WTC11 (cell line): Measurements from ENCODE around the gene FBXO31. TPM values are rescaled to one million over a fixed set of nuclear protein-coding genes. Genes with fewer than 3 reads are reported as not detected.

Experiments
- ATAC-seq: fragments of 200-7000 bp; cut with Tn5 transposase; 2 replicates; pipeline ENCODE4 v1.10.0; 2021; ENCODE audit warnings: mild to moderate bottlenecking, moderate library complexity
- CTCF ChIA-PET: fragments of 300-600 bp; sonication (Branson Sonifier 250); formaldehyde crosslinking; loops from one replicate; lab custom pipeline; 2021; ENCODE audit warnings: antibody characterized with exemption; lab: Charles Lee
- POLR2A ChIA-PET: fragments of 350-600 bp; sonication (Branson Sonifier 250); formaldehyde crosslinking; loops from one replicate; lab custom pipeline; 2021; ENCODE audit warnings: antibody characterized with exemption; lab: Charles Lee
- DNase-seq: peaks from one replicate; pipeline ENCODE4 v3.0.0; 2021; ENCODE audit warnings: low spot score
- H3K27ac Mint-ChIP-seq: 2 replicates; pipeline ENCODE4 v1.8.0; 2021; ENCODE audit warnings: mixed read lengths
- H3K27me3 Mint-ChIP-seq: 2 replicates; pipeline ENCODE4 v1.8.0; 2021; ENCODE audit warnings: low read depth, mild to moderate bottlenecking, moderate library complexity, mixed read lengths
- H3K36me3 Mint-ChIP-seq: 2 replicates; pipeline ENCODE4 v1.8.0; 2021; ENCODE audit warnings: mixed read lengths
- H3K4me1 Mint-ChIP-seq: 2 replicates; pipeline ENCODE4 v1.8.0; 2022; ENCODE audit warnings: mixed read lengths
- H3K4me3 Mint-ChIP-seq: 2 replicates; pipeline ENCODE4 v1.8.0; 2021; ENCODE audit warnings: mild to moderate bottlenecking, moderate library complexity, mixed read lengths
- H3K9me3 Mint-ChIP-seq: 2 replicates; pipeline ENCODE4 v1.8.0; 2021; ENCODE audit warnings: mixed read lengths
- AR ChIP-seq: fragments of 250-450 bp; sonication (Bioruptor Pico); IDR thresholded peaks from 2 replicates; pipeline ENCODE4 v1.9.0; 2021; ENCODE audit warnings: mild to moderate bottlenecking
- ATF1 ChIP-seq: sonication (generic); formaldehyde crosslinking; IDR thresholded peaks from 2 replicates; pipeline ENCODE4 v1.8.1; 2023; ENCODE audit warnings: mild to moderate bottlenecking, moderate library complexity, missing genetic modification reagents
- ATF2 ChIP-seq: sonication (generic); formaldehyde crosslinking; IDR thresholded peaks from 2 replicates; pipeline ENCODE4 v1.8.1; 2022; ENCODE audit warnings: low read depth, missing genetic modification reagents, borderline replicate concordance
- CREB1 ChIP-seq: sonication (generic); formaldehyde crosslinking; IDR thresholded peaks from 2 replicates; pipeline ENCODE4 v1.8.0; 2023; ENCODE audit warnings: mild to moderate bottlenecking, missing genetic modification reagents
- EMX1 ChIP-seq: fragments of 250-450 bp; sonication (Bioruptor Pico); IDR thresholded peaks from 2 replicates; pipeline ENCODE4 v1.8.0; 2021; ENCODE audit warnings: mild to moderate bottlenecking
- ESRRA ChIP-seq: sonication (generic); formaldehyde crosslinking; IDR thresholded peaks from 2 replicates; pipeline ENCODE4 v1.8.1; 2022; ENCODE audit warnings: mild to moderate bottlenecking, missing genetic modification reagents, borderline replicate concordance
- GABPB1 ChIP-seq: sonication (generic); formaldehyde crosslinking; IDR thresholded peaks from 2 replicates; pipeline ENCODE4 v1.8.1; 2023; ENCODE audit warnings: mild to moderate bottlenecking, missing genetic modification reagents
- KAT7 ChIP-seq: sonication (generic); formaldehyde crosslinking; IDR thresholded peaks from 2 replicates; pipeline ENCODE4 v1.8.1; 2023; ENCODE audit warnings: missing genetic modification reagents, mild to moderate bottlenecking, borderline replicate concordance
- MYBL2 ChIP-seq: sonication (generic); formaldehyde crosslinking; IDR thresholded peaks from 2 replicates; pipeline ENCODE4 v1.8.1; 2023; ENCODE audit warnings: mild to moderate bottlenecking, moderate library complexity, missing genetic modification reagents
- NR3C1 ChIP-seq: sonication (generic); formaldehyde crosslinking; conservative IDR thresholded peaks from 2 replicates; pipeline ENCODE4 v1.8.1; 2023; ENCODE audit warnings: low read depth, mild to moderate bottlenecking, missing genetic modification reagents
- SOX15 ChIP-seq: fragments of 250-450 bp; sonication (Bioruptor Pico); IDR thresholded peaks from 2 replicates; pipeline ENCODE4 v1.9.0; 2021; ENCODE audit warnings: mild to moderate bottlenecking
- TCF7 ChIP-seq: sonication (generic); formaldehyde crosslinking; IDR thresholded peaks from 2 replicates; pipeline ENCODE4 v1.8.0; 2022; ENCODE audit warnings: mild to moderate bottlenecking, low read depth, missing genetic modification reagents, moderate library complexity
- ZNF121 ChIP-seq: sonication (generic); formaldehyde crosslinking; IDR thresholded peaks from 2 replicates; pipeline ENCODE4 v1.8.0; 2023; ENCODE audit warnings: missing genetic modification reagents
- ZNF232 ChIP-seq: sonication (generic); formaldehyde crosslinking; IDR thresholded peaks from 2 replicates; pipeline ENCODE4 v1.8.0; 2022; ENCODE audit warnings: mild to moderate bottlenecking, missing genetic modification reagents
- ZNF671 ChIP-seq: fragments of 250-450 bp; sonication (Bioruptor Pico); IDR thresholded peaks from 2 replicates; pipeline ENCODE4 v1.8.0; 2021; ENCODE audit warnings: mild to moderate bottlenecking
- total RNA-seq: library from RNA; stranded (reverse); gene quantifications from 3 replicates; pipeline ENCODE4 v1.2.3, GENCODE V29; 2021
- TF ChIP-seq, protein P1 (sequence below): sonication (generic); formaldehyde crosslinking; IDR thresholded peaks from 2 replicates; pipeline ENCODE4 v1.8.0; 2022; ENCODE audit warnings: mild to moderate bottlenecking, missing genetic modification reagents
- TF ChIP-seq, protein P2 (sequence below): fragments of 250-450 bp; sonication (Bioruptor Pico); IDR thresholded peaks from 2 replicates; pipeline ENCODE4 v1.9.0; 2021; ENCODE audit warnings: mild to moderate bottlenecking, borderline replicate concordance
- TF ChIP-seq, protein P3 (sequence below): sonication (generic); formaldehyde crosslinking; IDR thresholded peaks from 2 replicates; pipeline ENCODE4 v1.8.1; 2022; ENCODE audit warnings: low read depth, mild to moderate bottlenecking, moderate library complexity, missing genetic modification reagents, borderline replicate concordance

FBXO31 gene
- total RNA-seq, 1 experiment from 2014 or later: 22.6 TPM

DNA sequence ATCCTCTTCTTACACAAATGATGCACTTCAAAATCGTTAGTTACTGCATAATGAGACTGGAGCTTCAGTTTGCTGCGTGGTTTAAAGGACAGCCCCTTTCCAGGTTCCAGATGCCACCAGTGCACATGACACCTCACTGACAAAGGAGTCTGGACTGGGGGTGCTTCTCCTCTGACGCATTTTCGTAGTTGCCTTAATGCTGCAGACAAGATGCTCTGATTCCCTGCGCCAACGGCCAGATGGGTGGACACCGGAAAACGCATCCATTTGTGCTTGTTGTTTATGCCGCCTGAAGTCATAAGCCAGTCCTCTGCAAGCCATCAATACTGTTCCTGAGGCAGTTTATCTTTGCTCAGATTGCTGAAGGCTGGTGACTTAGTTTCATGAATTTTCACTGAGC is 16.0 kb downstream of the FBXO31 start:
- H3K27me3 Mint-ChIP-seq: no peaks in the 10 kb centered on the region
- H3K9me3 Mint-ChIP-seq: no peaks in the 10 kb centered on the region
- ATAC-seq (no peak), DNase-seq (no peak)
- no peak overlapping the region for H3K27ac Mint-ChIP-seq
- ChIA-PET POLR2A (no interaction called here), CTCF (interaction anchor here (0.6 kb wide), 1 partner anchor 10 kb away, joined by 5 read pairs; no protein-coding TSS in a partner anchor)
- TF ChIP-seq ESRRA (CRISPR knock-in tag) (no peak), CREB1 (CRISPR knock-in tag) (no peak), ZNF671 (CRISPR knock-in tag) (no peak), ZNF232 (no peak), AR (CRISPR knock-in tag) (no peak), TCF7 (CRISPR knock-in tag) (no peak), SOX15 (CRISPR knock-in tag) (no peak), GABPB1 (CRISPR knock-in tag) (no peak), KAT7 (CRISPR knock-in tag) (no peak), ATF2 (CRISPR knock-in tag) (no peak)
- TF ChIP-seq, protein P1, sequence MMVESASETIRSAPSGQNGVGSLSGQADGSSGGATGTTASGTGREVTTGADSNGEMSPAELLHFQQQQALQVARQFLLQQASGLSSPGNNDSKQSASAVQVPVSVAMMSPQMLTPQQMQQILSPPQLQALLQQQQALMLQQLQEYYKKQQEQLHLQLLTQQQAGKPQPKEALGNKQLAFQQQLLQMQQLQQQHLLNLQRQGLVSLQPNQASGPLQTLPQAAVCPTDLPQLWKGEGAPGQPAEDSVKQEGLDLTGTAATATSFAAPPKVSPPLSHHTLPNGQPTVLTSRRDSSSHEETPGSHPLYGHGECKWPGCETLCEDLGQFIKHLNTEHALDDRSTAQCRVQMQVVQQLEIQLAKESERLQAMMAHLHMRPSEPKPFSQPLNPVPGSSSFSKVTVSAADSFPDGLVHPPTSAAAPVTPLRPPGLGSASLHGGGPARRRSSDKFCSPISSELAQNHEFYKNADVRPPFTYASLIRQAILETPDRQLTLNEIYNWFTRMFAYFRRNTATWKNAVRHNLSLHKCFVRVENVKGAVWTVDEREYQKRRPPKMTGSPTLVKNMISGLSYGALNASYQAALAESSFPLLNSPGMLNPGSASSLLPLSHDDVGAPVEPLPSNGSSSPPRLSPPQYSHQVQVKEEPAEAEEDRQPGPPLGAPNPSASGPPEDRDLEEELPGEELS: no peak
- no peak overlapping the region for H3K4me3 Mint-ChIP-seq
- peaks cover 29% of the 10 kb centered on the region for H3K4me1 Mint-ChIP-seq
- H3K36me3 Mint-ChIP-seq: no peaks in the 10 kb centered on the region

DNA sequence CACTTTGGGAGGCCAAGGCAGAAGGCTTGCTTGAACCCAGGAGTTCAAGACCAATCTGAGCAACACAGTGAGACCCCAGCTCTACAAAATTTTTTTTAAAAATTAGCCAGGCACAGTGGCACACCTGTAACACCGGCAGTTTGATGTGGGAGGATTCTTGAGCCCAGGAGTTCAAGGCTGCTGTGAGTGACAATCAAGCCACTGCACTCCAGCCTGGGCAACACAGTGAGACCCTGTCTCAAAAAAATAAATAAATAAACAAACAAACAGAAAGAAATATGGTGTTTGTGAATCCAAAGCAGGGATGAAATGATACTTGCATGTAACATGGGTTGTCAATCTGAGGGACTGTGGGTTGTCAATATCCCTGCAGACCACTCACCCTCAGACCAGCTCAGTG is 16.6 kb downstream of the FBXO31 start:
- Mint-ChIP-seq H3K36me3 (no peaks in the 10 kb centered on the region), H3K9me3 (no peaks in the 10 kb centered on the region), H3K27me3 (no peaks in the 10 kb centered on the region), H3K27ac (no peak overlapping the region), H3K4me3 (no peak overlapping the region), H3K4me1 (peaks cover 29% of the 10 kb centered on the region)
- ChIA-PET CTCF (no interaction called here), POLR2A (no interaction called here)
- no peak for DNase-seq
- no peak for ATAC-seq
- no peak for TF ChIP-seq ATF1 (CRISPR knock-in tag)
- TF ChIP-seq ZNF121 (CRISPR knock-in tag): peak; percentile 53; the same call in 1 of the 2 replicates
- TF ChIP-seq, protein P2, sequence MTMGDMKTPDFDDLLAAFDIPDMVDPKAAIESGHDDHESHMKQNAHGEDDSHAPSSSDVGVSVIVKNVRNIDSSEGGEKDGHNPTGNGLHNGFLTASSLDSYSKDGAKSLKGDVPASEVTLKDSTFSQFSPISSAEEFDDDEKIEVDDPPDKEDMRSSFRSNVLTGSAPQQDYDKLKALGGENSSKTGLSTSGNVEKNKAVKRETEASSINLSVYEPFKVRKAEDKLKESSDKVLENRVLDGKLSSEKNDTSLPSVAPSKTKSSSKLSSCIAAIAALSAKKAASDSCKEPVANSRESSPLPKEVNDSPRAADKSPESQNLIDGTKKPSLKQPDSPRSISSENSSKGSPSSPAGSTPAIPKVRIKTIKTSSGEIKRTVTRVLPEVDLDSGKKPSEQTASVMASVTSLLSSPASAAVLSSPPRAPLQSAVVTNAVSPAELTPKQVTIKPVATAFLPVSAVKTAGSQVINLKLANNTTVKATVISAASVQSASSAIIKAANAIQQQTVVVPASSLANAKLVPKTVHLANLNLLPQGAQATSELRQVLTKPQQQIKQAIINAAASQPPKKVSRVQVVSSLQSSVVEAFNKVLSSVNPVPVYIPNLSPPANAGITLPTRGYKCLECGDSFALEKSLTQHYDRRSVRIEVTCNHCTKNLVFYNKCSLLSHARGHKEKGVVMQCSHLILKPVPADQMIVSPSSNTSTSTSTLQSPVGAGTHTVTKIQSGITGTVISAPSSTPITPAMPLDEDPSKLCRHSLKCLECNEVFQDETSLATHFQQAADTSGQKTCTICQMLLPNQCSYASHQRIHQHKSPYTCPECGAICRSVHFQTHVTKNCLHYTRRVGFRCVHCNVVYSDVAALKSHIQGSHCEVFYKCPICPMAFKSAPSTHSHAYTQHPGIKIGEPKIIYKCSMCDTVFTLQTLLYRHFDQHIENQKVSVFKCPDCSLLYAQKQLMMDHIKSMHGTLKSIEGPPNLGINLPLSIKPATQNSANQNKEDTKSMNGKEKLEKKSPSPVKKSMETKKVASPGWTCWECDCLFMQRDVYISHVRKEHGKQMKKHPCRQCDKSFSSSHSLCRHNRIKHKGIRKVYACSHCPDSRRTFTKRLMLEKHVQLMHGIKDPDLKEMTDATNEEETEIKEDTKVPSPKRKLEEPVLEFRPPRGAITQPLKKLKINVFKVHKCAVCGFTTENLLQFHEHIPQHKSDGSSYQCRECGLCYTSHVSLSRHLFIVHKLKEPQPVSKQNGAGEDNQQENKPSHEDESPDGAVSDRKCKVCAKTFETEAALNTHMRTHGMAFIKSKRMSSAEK: no peak
- TF ChIP-seq EMX1: no peak
- no peak for TF ChIP-seq NR3C1 (CRISPR knock-in tag)
- TF ChIP-seq MYBL2 (CRISPR knock-in tag): no peak
- TF ChIP-seq, protein P3, sequence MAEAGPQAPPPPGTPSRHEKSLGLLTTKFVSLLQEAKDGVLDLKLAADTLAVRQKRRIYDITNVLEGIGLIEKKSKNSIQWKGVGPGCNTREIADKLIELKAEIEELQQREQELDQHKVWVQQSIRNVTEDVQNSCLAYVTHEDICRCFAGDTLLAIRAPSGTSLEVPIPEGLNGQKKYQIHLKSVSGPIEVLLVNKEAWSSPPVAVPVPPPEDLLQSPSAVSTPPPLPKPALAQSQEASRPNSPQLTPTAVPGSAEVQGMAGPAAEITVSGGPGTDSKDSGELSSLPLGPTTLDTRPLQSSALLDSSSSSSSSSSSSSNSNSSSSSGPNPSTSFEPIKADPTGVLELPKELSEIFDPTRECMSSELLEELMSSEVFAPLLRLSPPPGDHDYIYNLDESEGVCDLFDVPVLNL: no peak
